HG03354 (cell line): Measurements from ENCODE around the gene XBP1.
"Not testable (repeated sequence)": the region's sequence is repeated elsewhere in the genome, so short reads cannot be mapped to it uniquely, and the experiment has no call there.

Experiments
- ATAC-seq: cut with Tn5 transposase; IDR thresholded peaks from one replicate; pipeline ENCODE4 v1.9.1; 2021; ENCODE audit warnings: mild to moderate bottlenecking; ENCODE audit not compliant: unreplicated experiment, poor library complexity, severe bottlenecking

The XBP1 gene

GRCh38 chr22:28795071-28795693 is 5.2 kb downstream of the XBP1 start:
- no peak for ATAC-seq

GRCh38 chr22:28793976-28794584 is 6.3 kb downstream of the XBP1 start:
- ATAC-seq, result no peak

DNA sequence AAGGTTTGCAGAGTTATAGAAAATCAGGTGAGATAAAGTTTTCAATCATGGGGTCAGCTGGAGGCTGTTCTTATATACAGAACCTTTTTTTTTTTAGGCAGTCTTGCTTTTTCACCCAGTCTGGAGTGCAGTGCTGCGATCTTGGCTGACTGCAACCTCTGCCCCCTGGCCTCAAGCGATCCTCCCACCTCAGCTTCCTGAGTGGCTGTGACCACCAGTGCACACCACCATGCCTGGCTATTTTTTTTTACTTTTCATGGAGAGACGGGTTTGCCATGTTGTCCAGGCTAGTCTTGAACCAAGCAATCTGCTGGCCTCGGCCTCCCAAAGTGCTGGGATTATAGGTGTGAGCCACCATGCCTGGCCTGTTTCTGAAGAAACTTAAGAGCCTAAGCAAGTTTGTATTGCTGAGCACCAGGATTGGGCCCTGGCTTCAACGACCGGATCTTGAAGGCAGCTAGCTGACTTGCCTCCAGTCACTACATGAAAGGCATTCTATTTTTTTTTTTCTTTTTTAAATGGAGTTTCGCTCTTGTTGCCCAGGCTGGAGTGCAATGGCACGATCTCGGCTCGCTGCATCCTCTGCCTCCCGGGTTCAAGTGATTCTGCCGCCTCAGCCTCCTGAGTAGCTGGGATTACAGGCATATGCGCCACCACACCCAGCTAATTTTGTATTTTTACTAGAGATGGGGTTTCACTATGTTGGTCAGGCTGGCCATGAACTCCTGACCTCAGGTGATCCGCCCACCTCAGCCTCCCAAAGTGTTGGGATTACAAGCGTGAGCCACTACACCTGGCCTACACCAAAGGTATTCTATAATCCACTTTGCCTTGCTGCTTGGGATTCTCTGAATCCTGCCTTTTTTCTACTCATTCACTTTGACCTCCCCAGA is 7.6 kb downstream of the XBP1 start:
- ATAC-seq, result peak; percentile 48

GRCh38 chr22:28791841-28792490 is 8.4 kb downstream of the XBP1 start:
- ATAC-seq, result peak; percentile 74

- ATAC-seq, result no peak
Measured at GRCh38 chr22:28791124-28791523, 9.2 kb downstream of the XBP1 start.

DNA sequence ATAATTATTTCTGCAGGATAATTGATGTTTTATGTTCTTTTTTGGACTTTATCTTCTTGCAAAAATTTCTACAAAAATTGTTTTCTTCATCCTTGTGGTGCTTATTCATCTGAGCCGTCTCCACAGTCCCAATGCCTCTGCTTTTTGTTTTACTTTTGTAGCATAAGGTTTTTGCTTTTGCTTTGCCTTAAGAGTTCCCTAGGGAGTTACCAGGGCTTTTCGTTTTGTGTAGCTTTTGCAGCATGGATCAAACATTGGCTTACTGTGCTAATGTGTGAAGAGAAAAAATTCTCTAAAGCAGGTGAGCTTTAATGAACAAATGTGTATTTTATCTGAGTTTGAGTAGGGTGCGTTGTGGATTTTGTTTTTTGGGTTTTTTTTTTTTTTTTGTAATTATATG is 11.8 kb downstream of the XBP1 start:
- no peak for ATAC-seq

DNA sequence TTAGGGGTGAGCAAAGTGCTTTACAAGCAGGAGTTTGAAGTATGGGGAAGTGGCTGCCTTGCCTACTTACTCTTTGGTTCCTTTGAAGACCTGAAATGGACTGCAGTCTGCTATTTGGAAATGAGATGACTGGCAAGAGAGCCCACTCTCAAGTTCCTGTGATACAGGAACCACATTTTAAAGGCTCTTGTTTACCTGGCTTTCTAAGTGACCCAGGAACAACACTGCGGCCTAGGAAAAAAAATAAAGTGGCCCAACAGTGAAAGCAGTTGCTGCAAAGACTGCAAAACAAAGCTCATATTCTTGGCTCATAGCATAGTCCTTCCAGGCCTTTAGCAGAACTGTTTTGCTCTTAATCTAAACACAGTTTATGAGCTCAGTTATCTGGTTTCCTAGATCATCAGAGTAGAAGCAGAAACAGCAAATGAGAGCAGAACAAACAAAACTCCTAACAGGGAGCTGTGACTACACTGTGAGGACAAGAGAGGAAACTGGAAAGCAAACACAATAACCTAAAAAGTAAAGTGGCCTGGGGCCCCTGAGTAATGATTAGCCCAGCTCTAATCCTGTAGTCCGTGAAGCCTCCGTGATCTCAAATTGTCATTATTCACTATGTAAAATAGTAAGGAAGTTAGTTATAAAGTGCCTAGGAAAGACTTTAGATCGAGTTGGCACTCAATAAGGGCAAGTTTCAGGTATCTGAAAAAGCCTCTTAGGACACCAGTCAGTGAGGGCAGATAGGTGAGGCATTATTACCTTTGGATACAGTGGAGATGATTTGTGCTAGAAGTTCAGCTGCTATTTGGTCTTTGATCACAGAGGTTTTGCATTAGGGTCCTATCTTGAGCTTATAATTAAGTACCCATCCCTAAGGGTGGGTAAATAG is 16.3 kb downstream of the XBP1 start:
- no peak for ATAC-seq

DNA sequence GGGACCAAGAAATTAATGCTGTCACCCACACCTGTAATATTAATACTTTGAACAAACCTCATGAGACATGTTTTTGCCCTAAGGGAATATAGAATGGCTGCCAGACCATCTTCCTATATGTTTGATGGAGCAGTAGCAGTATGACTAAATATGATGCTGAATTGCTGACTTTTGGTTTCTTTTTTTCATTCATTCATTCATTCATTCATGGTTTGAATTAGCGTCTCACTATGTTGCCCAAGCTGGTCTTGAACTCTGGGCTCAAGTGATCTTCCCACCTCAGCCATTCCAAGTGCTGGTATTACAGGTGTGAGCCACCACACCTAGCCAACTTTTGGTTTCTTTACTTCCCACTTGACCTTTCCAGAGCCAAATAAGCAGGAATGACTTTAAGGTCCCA is 20.1 kb downstream of the XBP1 start:
- ATAC-seq, result no peak

GRCh38 chr22:28779833-28780232 is 20.5 kb downstream of the XBP1 start:
- ATAC-seq, result no peak

GRCh38 chr22:28774378-28774777 is 26.0 kb downstream of the XBP1 start:
- ATAC-seq, result no peak

- ATAC-seq, result peak; percentile 32
Measured at GRCh38 chr22:28773461-28773867, 26.9 kb downstream of the XBP1 start.

GRCh38 chr22:28772633-28773460 is 27.5 kb downstream of the XBP1 start, which contains the start of gene CCDC117:
Gene CCDC117, plus strand, starts transcription at chr22:28772695. Its CDS starts 155 bp downstream, at chr22:28772850.
- ATAC-seq, result peak; percentile 88

- no peak for ATAC-seq
Measured at GRCh38 chr22:28771195-28771791, 29.1 kb downstream of the XBP1 start.

DNA sequence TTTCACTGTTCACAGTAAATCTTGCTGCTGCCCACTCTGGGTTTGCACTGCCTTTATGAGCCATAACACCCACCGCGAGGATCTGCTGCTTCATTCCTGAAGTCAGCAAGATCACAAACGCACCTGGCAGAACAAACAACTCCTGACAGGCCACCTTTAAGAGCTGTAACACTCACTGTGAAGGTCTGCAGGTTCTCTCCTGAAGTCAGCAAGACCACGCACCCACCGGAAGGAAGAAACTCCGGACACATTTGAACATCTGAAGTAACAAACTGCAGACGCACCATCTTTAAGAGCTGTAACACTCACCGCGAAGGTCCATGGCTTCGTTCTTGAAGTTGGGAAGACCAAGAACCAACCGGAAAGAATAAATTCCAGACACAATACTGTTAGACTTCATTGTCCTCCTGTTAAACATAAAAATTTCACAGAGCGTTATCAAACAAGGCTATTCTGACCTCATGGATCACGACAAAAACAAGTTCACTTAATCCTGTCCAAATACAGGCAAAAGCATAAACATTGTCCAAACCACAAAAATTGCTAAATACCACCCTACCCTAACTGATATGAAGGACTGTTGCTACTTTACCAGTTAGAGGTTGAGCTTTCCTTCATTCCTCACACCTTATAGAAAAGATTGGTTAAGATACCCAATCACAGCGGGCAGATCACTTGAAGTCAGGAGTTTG is 30.8 kb downstream of the XBP1 start:
- ATAC-seq, result no peak

- no peak for ATAC-seq
Measured at GRCh38 chr22:28768701-28769393, 31.5 kb downstream of the XBP1 start.

- ATAC-seq, result no peak
Measured at GRCh38 chr22:28766628-28767027, 33.7 kb downstream of the XBP1 start.

- not testable (repeated sequence) for ATAC-seq
Measured at GRCh38 chr22:28762000-28762399, 38.4 kb downstream of the XBP1 start.
